A549 (cell line): ENCODE results near the gene FPR2.

Source experiments
- CEBPB ChIP-seq, 2 experiments: fragments of >200 bp in 1 of 2; sonication (Bioruptor Twin) in 1 of 2; formaldehyde crosslinking in 1 of 2; IDR thresholded peaks; 2 replicates each; pipeline ENCODE4 v1.6.1; 2012 to 2016
- EP300 ChIP-seq, 2 experiments: fragments of >200 bp; sonication (Bioruptor Twin); formaldehyde crosslinking; IDR thresholded peaks; 2 replicates in 1 of 2; 3 replicates in 1 of 2; pipeline ENCODE4 v1.6.1; 2016 to 2017
- ESRRA ChIP-seq: fragments of 150-350 bp; IDR thresholded peaks from 2 replicates; pipeline ENCODE4 v1.6.1; 2014; ENCODE audit warnings: mild to moderate bottlenecking, low read length, borderline replicate concordance
- GATA3 ChIP-seq: IDR thresholded peaks from 2 replicates; pipeline ENCODE4 v1.6.1; 2012; ENCODE audit warnings: borderline replicate concordance
- HOXA7 ChIP-seq: fragments of 250-450 bp; sonication (Bioruptor Pico); IDR thresholded peaks from 2 replicates; pipeline ENCODE4 v1.5.0; 2020; ENCODE audit warnings: mild to moderate bottlenecking, moderate library complexity
- NPAS2 ChIP-seq: fragments of 250-450 bp; sonication (Bioruptor Pico); IDR thresholded peaks from 2 replicates; pipeline ENCODE4 v1.8.0; 2022; ENCODE audit warnings: mild to moderate bottlenecking, moderate library complexity, borderline replicate concordance
- POLR2A ChIP-seq: IDR thresholded peaks from 2 replicates; pipeline ENCODE4 v1.6.1; 2012; ENCODE audit warnings: mild to moderate bottlenecking, low read length
- RARB ChIP-seq: fragments of 250-450 bp; sonication (Bioruptor Pico); IDR thresholded peaks from 2 replicates; pipeline ENCODE4 v1.8.0; 2021; ENCODE audit warnings: mild to moderate bottlenecking, moderate library complexity
- RFX5 ChIP-seq: fragments of 450-650 bp; IDR thresholded peaks from 2 replicates; pipeline ENCODE4 v1.7.1; 2014; ENCODE audit warnings: antibody characterized with exemption, mild to moderate bottlenecking, moderate library complexity
- RNF2 ChIP-seq: fragments of 200-600 bp; sonication (generic); IDR thresholded peaks from 2 replicates; pipeline ENCODE4 v1.6.1; 2016; ENCODE audit warnings: low read depth, mild to moderate bottlenecking, antibody characterized with exemption, moderate library complexity, borderline replicate concordance
- TF ChIP-seq, protein P1 (sequence below): fragments of 450-650 bp; IDR thresholded peaks from 2 replicates; pipeline ENCODE4 v1.6.1; 2014; ENCODE audit warnings: antibody characterized with exemption
- TF ChIP-seq, protein P2 (sequence below): fragments of >200 bp; sonication (Bioruptor Twin); formaldehyde crosslinking; IDR thresholded peaks from 3 replicates; pipeline ENCODE4 v1.5.1; 2016
- TF ChIP-seq, protein P3 (sequence below): fragments of 250-450 bp; sonication (Bioruptor Pico); IDR thresholded peaks from 2 replicates; pipeline ENCODE4 v1.5.0; 2021; ENCODE audit warnings: mild to moderate bottlenecking, moderate library complexity, borderline replicate concordance

DNA sequence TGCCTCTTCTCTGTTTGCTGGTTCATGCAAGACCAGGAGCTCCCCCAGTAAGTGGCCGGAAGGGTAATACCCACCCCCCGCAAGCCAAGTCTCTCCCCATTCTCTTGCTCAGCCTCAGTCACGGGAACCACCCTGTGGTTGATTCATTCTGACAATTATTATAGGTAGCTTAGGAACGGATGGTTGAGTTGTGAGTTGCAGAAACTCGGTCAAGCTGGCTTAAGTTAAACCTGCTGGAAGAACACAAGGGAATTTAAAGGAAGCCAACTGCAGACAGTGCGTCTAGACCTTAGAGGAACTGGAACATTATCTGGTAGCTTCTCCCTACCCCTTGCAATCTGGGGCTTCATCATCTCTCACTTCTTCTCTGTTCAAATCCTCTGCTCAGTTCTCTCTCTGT, 18.2 kb upstream of the FPR2 start:
- TF ChIP-seq, protein P1, sequence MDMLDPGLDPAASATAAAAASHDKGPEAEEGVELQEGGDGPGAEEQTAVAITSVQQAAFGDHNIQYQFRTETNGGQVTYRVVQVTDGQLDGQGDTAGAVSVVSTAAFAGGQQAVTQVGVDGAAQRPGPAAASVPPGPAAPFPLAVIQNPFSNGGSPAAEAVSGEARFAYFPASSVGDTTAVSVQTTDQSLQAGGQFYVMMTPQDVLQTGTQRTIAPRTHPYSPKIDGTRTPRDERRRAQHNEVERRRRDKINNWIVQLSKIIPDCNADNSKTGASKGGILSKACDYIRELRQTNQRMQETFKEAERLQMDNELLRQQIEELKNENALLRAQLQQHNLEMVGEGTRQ = no peak
- TF ChIP-seq, protein P2, sequence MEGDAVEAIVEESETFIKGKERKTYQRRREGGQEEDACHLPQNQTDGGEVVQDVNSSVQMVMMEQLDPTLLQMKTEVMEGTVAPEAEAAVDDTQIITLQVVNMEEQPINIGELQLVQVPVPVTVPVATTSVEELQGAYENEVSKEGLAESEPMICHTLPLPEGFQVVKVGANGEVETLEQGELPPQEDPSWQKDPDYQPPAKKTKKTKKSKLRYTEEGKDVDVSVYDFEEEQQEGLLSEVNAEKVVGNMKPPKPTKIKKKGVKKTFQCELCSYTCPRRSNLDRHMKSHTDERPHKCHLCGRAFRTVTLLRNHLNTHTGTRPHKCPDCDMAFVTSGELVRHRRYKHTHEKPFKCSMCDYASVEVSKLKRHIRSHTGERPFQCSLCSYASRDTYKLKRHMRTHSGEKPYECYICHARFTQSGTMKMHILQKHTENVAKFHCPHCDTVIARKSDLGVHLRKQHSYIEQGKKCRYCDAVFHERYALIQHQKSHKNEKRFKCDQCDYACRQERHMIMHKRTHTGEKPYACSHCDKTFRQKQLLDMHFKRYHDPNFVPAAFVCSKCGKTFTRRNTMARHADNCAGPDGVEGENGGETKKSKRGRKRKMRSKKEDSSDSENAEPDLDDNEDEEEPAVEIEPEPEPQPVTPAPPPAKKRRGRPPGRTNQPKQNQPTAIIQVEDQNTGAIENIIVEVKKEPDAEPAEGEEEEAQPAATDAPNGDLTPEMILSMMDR = no peak
- TF ChIP-seq CEBPB (IDR thresholded peaks at IDR 0.05) = no peak
- TF ChIP-seq POLR2A = no peak
- TF ChIP-seq RNF2 = no peak
- no peak for TF ChIP-seq RARB
- no peak for TF ChIP-seq EP300 (IDR thresholded peaks at IDR 0.05)
- TF ChIP-seq, protein P3, sequence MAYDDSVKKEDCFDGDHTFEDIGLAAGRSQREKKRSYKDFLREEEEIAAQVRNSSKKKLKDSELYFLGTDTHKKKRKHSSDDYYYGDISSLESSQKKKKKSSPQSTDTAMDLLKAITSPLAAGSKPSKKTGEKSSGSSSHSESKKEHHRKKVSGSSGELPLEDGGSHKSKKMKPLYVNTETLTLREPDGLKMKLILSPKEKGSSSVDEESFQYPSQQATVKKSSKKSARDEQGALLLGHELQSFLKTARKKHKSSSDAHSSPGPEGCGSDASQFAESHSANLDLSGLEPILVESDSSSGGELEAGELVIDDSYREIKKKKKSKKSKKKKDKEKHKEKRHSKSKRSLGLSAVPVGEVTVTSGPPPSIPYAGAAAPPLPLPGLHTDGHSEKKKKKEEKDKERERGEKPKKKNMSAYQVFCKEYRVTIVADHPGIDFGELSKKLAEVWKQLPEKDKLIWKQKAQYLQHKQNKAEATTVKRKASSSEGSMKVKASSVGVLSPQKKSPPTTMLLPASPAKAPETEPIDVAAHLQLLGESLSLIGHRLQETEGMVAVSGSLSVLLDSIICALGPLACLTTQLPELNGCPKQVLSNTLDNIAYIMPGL (CRISPR knock-in tag) = no peak
- no peak for TF ChIP-seq ESRRA
- no peak for TF ChIP-seq RFX5
- no peak for TF ChIP-seq HOXA7 (CRISPR knock-in tag)
- TF ChIP-seq GATA3 = no peak
- TF ChIP-seq NPAS2 = no peak
